ENCODE data around the gene IRF2BP2. TPM values are rescaled to one million over a fixed set of nuclear protein-coding genes. Genes with fewer than 3 reads are reported as not detected.

The IRF2BP2 gene
- total RNA-seq, 1 donor from 2014 or later = 83.0 TPM

DNA sequence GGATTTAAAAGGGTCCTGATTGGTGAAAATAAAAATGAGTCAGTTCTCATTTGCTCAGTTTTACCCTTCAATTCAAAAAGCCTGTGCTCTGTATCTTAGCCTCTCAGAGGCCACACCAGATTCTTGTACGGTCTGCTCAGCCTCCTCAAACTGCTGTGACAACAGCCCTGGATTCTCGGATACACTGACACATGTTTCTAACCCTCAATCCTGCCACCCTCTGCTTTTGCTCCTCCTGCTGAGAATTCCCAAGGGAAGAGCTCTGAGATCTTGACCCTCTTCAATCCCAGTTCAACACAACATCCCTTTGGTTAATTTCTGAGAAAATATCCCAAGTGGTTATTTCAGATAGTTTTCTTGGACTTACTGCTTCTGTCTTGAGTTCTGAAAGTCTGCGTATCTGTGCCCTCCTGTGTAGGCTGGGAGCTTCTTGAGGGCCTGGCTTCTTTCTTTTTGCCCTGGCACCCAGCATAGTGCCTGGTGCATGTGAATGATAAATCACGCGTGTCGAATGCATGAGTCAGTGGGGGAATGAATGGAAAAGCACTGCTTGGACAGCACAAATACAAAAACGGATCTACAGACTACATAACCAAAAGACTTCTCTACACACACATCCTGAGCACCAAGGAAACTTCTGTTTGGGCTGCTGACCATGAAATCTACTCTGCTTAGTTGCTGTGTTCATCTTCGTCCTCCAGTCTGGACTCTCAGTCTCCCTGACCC is 24.5 kb downstream of the IRF2BP2 start:
- Histone ChIP-seq H3K9me3 (ENCODE audit: control insufficient read depth in 3 of 3, low read length in 3 of 3) (no peaks in the 10 kb centered on the region), H3K4me1 (ENCODE audit: control insufficient read depth in 3 of 3, insufficient read depth in 3 of 3, low read length in 3 of 3) (peaks cover 58 to 77% (median 66%) of the 10 kb centered on the region in 3 donors), H3K9ac (ENCODE audit: low read depth in 1 of 3, low read length in 3 of 3) (peak overlapping the region; percentile 28 to 70 (median 62)), H3K27ac (ENCODE audit: low read depth, low read length) (peak overlapping the region; percentile 96), H3K4me3 (ENCODE audit: low read length in 3 of 3) (peak overlapping the region in 2 of 3 donors; percentile 25 to 45), H3K27me3 (ENCODE audit: control insufficient read depth in 3 of 3, insufficient read depth in 3 of 3, low read length in 3 of 3) (no peaks in the 10 kb centered on the region), H3K36me3 (ENCODE audit: control insufficient read depth in 3 of 3, insufficient read depth in 3 of 3, low read length in 3 of 3) (no peaks in the 10 kb centered on the region)

- H3K9me3 ChIP-seq (ENCODE audit: control insufficient read depth in 3 of 3, low read length in 3 of 3) = no peaks in the 10 kb centered on the region
- H3K9ac ChIP-seq (ENCODE audit: low read depth in 1 of 3, low read length in 3 of 3) = peak overlapping the region; percentile 51 to 70 (median 69)
- no peaks in the 10 kb centered on the region for H3K36me3 ChIP-seq (ENCODE audit: control insufficient read depth in 3 of 3, insufficient read depth in 3 of 3, low read length in 3 of 3)
- peaks cover 58 to 72% (median 63%) of the 10 kb centered on the region in 3 donors for H3K4me1 ChIP-seq (ENCODE audit: control insufficient read depth in 3 of 3, insufficient read depth in 3 of 3, low read length in 3 of 3)
- H3K27me3 ChIP-seq (ENCODE audit: control insufficient read depth in 3 of 3, insufficient read depth in 3 of 3, low read length in 3 of 3) = no peaks in the 10 kb centered on the region
- H3K27ac ChIP-seq (ENCODE audit: low read depth, low read length) = peak overlapping the region; percentile 96
- H3K4me3 ChIP-seq (ENCODE audit: low read length in 3 of 3) = no peak overlapping the region
These were observed 25.1 kb downstream of the IRF2BP2 start for GRCh38 chr1:234584926-234585325.

- Histone ChIP-seq H3K4me3 (ENCODE audit: low read length in 3 of 3) (peak overlapping the region in 2 of 3 donors; percentile 29 to 34), H3K36me3 (ENCODE audit: control insufficient read depth in 3 of 3, insufficient read depth in 3 of 3, low read length in 3 of 3) (no peaks in the 10 kb centered on the region), H3K27me3 (ENCODE audit: control insufficient read depth in 3 of 3, insufficient read depth in 3 of 3, low read length in 3 of 3) (no peaks in the 10 kb centered on the region), H3K9me3 (ENCODE audit: control insufficient read depth in 3 of 3, low read length in 3 of 3) (no peaks in the 10 kb centered on the region), H3K27ac (ENCODE audit: low read depth, low read length) (peak overlapping the region; percentile 96), H3K4me1 (ENCODE audit: control insufficient read depth in 3 of 3, insufficient read depth in 3 of 3, low read length in 3 of 3) (peaks cover 53 to 67% (median 57%) of the 10 kb centered on the region in 3 donors), H3K9ac (ENCODE audit: low read depth in 1 of 3, low read length in 3 of 3) (peak overlapping the region; percentile 69 to 71 (median 70))
These were observed 25.6 kb downstream of the IRF2BP2 start for GRCh38 chr1:234584420-234584805.

DNA sequence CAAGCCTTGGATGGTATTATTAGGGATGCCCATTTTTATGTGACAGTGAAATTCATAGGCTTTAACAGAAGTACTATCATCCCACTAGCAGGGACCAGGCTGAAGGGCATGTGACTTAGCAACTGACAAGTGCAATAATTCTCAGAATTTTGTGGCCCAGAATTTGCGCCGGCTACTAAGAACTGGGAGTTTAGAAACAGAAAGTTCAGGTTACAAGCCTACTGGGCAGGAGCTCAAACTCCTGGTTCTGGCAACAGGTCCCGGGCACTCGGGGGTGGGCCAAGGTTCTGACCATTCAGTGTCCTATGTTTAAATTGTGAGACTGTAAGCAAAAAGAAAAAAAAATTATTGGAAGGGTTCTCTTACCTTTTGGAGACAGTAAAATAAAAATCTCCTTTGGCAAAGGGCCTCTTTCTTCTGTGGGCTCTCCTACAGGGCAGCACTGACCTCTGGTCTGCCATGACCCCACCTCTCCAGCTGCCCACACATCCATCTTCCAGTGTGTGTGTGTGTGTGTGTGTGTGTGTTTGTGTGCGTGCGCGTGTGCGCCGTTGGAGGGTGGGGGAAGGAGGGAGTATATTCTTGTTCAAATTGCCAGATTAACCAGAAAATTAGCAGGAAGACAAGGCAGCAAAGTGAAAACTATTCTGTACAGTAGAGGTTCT is 26.1 kb downstream of the IRF2BP2 start:
- Histone ChIP-seq H3K9ac (ENCODE audit: low read depth in 1 of 3, low read length in 3 of 3) (peak overlapping the region; percentile 69 to 71 (median 70)), H3K9me3 (ENCODE audit: control insufficient read depth in 3 of 3, low read length in 3 of 3) (no peaks in the 10 kb centered on the region), H3K4me3 (ENCODE audit: low read length in 3 of 3) (peak overlapping the region; percentile 29 to 54 (median 39)), H3K27me3 (ENCODE audit: control insufficient read depth in 3 of 3, insufficient read depth in 3 of 3, low read length in 3 of 3) (no peaks in the 10 kb centered on the region), H3K36me3 (ENCODE audit: control insufficient read depth in 3 of 3, insufficient read depth in 3 of 3, low read length in 3 of 3) (no peaks in the 10 kb centered on the region), H3K27ac (ENCODE audit: low read depth, low read length) (peak overlapping the region; percentile 96), H3K4me1 (ENCODE audit: control insufficient read depth in 3 of 3, insufficient read depth in 3 of 3, low read length in 3 of 3) (peaks cover 50 to 61% (median 52%) of the 10 kb centered on the region in 3 donors)

GRCh38 chr1:234582681-234583301 is 27.2 kb downstream of the IRF2BP2 start:
- Histone ChIP-seq H3K4me1 (ENCODE audit: control insufficient read depth in 3 of 3, insufficient read depth in 3 of 3, low read length in 3 of 3) (peaks cover 50 to 60% (median 52%) of the 10 kb centered on the region in 3 donors), H3K9me3 (ENCODE audit: control insufficient read depth in 3 of 3, low read length in 3 of 3) (no peaks in the 10 kb centered on the region), H3K27me3 (ENCODE audit: control insufficient read depth in 3 of 3, insufficient read depth in 3 of 3, low read length in 3 of 3) (no peaks in the 10 kb centered on the region), H3K4me3 (ENCODE audit: low read length in 3 of 3) (peak overlapping the region; percentile 39 to 54 (median 42)), H3K27ac (ENCODE audit: low read depth, low read length) (peak overlapping the region; percentile 96), H3K36me3 (ENCODE audit: control insufficient read depth in 3 of 3, insufficient read depth in 3 of 3, low read length in 3 of 3) (no peaks in the 10 kb centered on the region), H3K9ac (ENCODE audit: low read depth in 1 of 3, low read length in 3 of 3) (peak overlapping the region; percentile 69 to 71 (median 70))

- Histone ChIP-seq H3K4me1 (ENCODE audit: control insufficient read depth in 3 of 3, insufficient read depth in 3 of 3, low read length in 3 of 3) (peaks cover 50 to 60% (median 52%) of the 10 kb centered on the region in 3 donors), H3K4me3 (ENCODE audit: low read length in 3 of 3) (peak overlapping the region in 2 of 3 donors; percentile 25 to 42), H3K36me3 (ENCODE audit: control insufficient read depth in 3 of 3, insufficient read depth in 3 of 3, low read length in 3 of 3) (no peaks in the 10 kb centered on the region), H3K9ac (ENCODE audit: low read depth in 1 of 3, low read length in 3 of 3) (peak overlapping the region; percentile 69 to 71 (median 70)), H3K27ac (ENCODE audit: low read depth, low read length) (peak overlapping the region; percentile 96), H3K9me3 (ENCODE audit: control insufficient read depth in 3 of 3, low read length in 3 of 3) (no peaks in the 10 kb centered on the region), H3K27me3 (ENCODE audit: control insufficient read depth in 3 of 3, insufficient read depth in 3 of 3, low read length in 3 of 3) (no peaks in the 10 kb centered on the region)
These were observed 27.8 kb downstream of the IRF2BP2 start for GRCh38 chr1:234582186-234582585.

DNA sequence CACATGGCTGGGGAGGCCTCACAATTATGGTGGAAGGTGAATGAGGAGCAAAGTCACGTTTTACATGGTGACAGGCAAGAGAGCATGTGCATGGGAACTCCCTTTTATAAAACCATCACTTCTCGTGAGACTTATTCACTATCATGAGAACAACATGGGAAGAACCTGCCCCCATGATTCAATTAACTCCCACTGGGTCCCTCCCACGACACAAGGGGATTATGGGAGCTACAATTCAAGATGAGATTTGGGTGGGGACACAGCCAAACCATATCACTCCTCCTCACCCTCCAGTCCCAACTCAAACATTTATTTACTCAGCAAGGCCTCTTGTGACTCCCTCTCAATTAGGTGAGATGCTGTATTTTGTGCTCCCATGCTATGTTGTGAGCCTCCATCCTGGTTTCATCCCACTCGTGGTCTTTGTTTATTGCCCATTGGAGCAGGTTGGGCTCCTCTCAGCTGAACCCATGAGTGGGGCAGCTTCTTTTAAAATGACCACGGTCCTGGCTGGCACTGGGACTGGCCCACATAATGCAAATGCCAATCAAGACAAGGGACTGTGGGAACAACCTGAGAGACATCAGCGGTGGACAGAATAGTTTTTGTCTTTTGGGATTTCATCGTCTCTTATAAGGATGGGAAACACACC is 28.8 kb downstream of the IRF2BP2 start:
- H3K4me1 ChIP-seq (ENCODE audit: control insufficient read depth in 3 of 3, insufficient read depth in 3 of 3, low read length in 3 of 3) = peaks cover 42 to 54% (median 47%) of the 10 kb centered on the region in 3 donors
- H3K27ac ChIP-seq (ENCODE audit: low read depth, low read length) = peak overlapping the region; percentile 96

DNA sequence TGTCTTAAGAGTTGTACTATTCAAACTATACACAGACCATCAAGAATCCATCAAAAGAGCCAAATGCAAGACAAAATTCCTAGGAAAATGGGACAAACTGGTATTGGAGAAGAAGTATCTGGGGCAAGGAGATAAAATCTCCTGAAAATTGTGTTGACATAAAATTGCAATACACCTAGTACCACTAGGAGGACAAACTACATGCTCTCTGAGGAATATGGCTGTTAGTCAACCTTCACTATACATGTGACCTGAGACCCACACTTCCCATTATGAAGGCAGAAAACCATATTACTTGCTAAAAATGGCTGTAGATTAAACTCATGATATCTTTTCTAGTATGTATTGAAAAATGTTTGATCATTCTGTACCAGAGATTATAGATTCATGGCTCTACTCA is 30.0 kb downstream of the IRF2BP2 start:
- Histone ChIP-seq H3K9me3 (ENCODE audit: control insufficient read depth in 3 of 3, low read length in 3 of 3) (no peaks in the 10 kb centered on the region), H3K27ac (ENCODE audit: low read depth, low read length) (no peak overlapping the region), H3K27me3 (ENCODE audit: control insufficient read depth in 3 of 3, insufficient read depth in 3 of 3, low read length in 3 of 3) (no peaks in the 10 kb centered on the region), H3K36me3 (ENCODE audit: control insufficient read depth in 3 of 3, insufficient read depth in 3 of 3, low read length in 3 of 3) (no peaks in the 10 kb centered on the region), H3K4me3 (ENCODE audit: low read length in 3 of 3) (no peak overlapping the region), H3K9ac (ENCODE audit: low read depth in 1 of 3, low read length in 3 of 3) (no peak overlapping the region), H3K4me1 (ENCODE audit: control insufficient read depth in 3 of 3, insufficient read depth in 3 of 3, low read length in 3 of 3) (peaks cover 30 to 41% (median 36%) of the 10 kb centered on the region in 3 donors)

More for the DNA sequence above, 28.8 kb downstream of the IRF2BP2 start:
- Histone ChIP-seq H3K4me3 (ENCODE audit: low read length in 3 of 3) (no peak overlapping the region), H3K9ac (ENCODE audit: low read depth in 1 of 3, low read length in 3 of 3) (peak overlapping the region in 1 of 3 donors; percentile 70), H3K9me3 (ENCODE audit: control insufficient read depth in 3 of 3, low read length in 3 of 3) (no peaks in the 10 kb centered on the region), H3K36me3 (ENCODE audit: control insufficient read depth in 3 of 3, insufficient read depth in 3 of 3, low read length in 3 of 3) (no peaks in the 10 kb centered on the region), H3K27me3 (ENCODE audit: control insufficient read depth in 3 of 3, insufficient read depth in 3 of 3, low read length in 3 of 3) (no peaks in the 10 kb centered on the region)

DNA sequence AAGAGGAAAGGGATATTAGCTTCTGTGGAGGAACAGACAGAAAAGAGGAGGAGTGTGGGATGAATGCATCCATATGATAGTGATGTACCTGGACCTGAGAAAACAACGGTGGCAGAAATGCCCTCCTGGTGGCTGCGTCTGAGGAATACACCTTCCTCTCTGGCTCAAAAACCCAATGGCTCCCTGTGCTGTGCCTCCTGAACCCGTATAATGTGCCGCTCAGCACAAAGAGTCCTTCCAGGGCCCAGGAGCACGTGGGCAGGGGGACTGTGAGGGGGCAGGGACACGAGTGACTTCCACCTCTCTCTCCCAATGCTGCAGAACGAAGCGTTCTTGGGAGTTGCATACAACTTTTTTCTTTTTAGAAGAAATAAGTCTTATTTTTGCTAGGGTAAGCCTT is 31.2 kb downstream of the IRF2BP2 start:
- Histone ChIP-seq H3K4me3 (ENCODE audit: low read length in 3 of 3) (no peak overlapping the region), H3K9me3 (ENCODE audit: control insufficient read depth in 3 of 3, low read length in 3 of 3) (no peaks in the 10 kb centered on the region), H3K9ac (ENCODE audit: low read depth in 1 of 3, low read length in 3 of 3) (no peak overlapping the region), H3K4me1 (ENCODE audit: control insufficient read depth in 3 of 3, insufficient read depth in 3 of 3, low read length in 3 of 3) (peaks cover 25 to 33% (median 29%) of the 10 kb centered on the region in 3 donors), H3K27me3 (ENCODE audit: control insufficient read depth in 3 of 3, insufficient read depth in 3 of 3, low read length in 3 of 3) (no peaks in the 10 kb centered on the region), H3K36me3 (ENCODE audit: control insufficient read depth in 3 of 3, insufficient read depth in 3 of 3, low read length in 3 of 3) (no peaks in the 10 kb centered on the region), H3K27ac (ENCODE audit: low read depth, low read length) (no peak overlapping the region)
